ENCODE results near the gene ATP11A. TPM values are rescaled to one million over a fixed set of nuclear protein-coding genes. Genes with fewer than 3 reads are reported as not detected.

The ATP11A gene
- total RNA-seq, 1 donor from 2014 or later: 377 TPM

- Histone ChIP-seq H3K36me3 (no peaks in the 10 kb centered on the region), H3K9me3 (no peaks in the 10 kb centered on the region), H3K27ac (no peak overlapping the region), H3K4me3 (no peak overlapping the region), H3K4me1 (peaks cover 13% of the 10 kb centered on the region), H3K27me3 (no peaks in the 10 kb centered on the region)
- intact Hi-C loops (cut with DNase I): no loop called here
- no peak for DNase-seq
- no peak for ATAC-seq
- TF ChIP-seq, protein P1, sequence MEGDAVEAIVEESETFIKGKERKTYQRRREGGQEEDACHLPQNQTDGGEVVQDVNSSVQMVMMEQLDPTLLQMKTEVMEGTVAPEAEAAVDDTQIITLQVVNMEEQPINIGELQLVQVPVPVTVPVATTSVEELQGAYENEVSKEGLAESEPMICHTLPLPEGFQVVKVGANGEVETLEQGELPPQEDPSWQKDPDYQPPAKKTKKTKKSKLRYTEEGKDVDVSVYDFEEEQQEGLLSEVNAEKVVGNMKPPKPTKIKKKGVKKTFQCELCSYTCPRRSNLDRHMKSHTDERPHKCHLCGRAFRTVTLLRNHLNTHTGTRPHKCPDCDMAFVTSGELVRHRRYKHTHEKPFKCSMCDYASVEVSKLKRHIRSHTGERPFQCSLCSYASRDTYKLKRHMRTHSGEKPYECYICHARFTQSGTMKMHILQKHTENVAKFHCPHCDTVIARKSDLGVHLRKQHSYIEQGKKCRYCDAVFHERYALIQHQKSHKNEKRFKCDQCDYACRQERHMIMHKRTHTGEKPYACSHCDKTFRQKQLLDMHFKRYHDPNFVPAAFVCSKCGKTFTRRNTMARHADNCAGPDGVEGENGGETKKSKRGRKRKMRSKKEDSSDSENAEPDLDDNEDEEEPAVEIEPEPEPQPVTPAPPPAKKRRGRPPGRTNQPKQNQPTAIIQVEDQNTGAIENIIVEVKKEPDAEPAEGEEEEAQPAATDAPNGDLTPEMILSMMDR (IDR thresholded peaks at IDR 0.05): no peak
Observed at GRCh38 chr13:112733112-112733511, 43.3 kb downstream of the ATP11A start.

GRCh38 chr13:112733661-112734379 lies 44.0 kb downstream of the ATP11A start:
- TF ChIP-seq, protein P1 (IDR thresholded peaks at IDR 0.05): no peak
- peak; percentile 15 for ATAC-seq
- no peaks in the 10 kb centered on the region for H3K36me3 ChIP-seq
- H3K27me3 ChIP-seq: no peaks in the 10 kb centered on the region
- H3K4me1 ChIP-seq: peaks cover 13% of the 10 kb centered on the region
- H3K9me3 ChIP-seq: no peaks in the 10 kb centered on the region
- peak; percentile 48 for DNase-seq
- no peak overlapping the region for H3K27ac ChIP-seq
- H3K4me3 ChIP-seq: no peak overlapping the region
- intact Hi-C loops (cut with DNase I): no loop called here

DNA sequence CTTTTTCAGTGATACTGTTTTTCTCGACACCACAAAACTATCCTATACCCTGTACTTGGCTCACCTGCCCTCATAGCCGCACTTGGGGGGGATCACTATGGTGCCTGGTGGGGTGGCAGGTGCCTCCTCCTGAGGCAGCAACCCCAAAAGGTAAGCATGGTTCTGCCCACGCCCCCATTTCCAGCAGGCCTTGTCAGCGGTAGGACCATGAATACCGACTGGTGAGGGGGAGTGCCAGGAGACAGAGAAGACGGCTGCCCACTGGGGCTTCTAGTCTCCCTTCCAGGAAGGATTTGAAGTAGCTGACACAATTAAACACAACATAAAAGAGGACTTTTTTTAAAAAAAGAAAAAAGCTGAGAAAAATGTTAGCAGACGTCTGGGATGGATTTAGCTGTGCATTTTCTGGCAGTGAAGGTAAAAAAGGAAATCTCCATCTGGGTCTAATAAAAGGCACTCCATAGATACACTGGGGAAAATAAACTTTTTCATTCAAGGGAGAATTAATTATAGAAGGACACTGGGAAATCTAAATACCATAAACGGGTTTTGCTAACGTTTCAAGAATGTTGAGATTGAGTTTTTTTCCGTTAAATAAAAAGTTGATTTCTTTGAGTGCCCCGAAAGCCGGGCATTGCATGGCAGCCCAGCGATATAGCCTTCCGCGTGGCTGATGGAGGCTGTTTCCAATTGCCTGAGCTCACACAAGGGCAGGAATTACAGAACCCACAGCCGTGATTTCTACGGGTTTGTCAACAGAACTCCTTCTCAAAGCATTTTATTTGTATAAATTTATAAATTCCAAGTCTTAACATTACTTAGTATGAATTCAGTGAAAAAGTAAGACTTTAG lies 45.1 kb downstream of the ATP11A start:
- intact Hi-C loops (cut with DNase I): no loop called here
- peaks cover 13% of the 10 kb centered on the region for H3K4me1 ChIP-seq
- no peaks in the 10 kb centered on the region for H3K27me3 ChIP-seq
- H3K27ac ChIP-seq: no peak overlapping the region
- no peak for ATAC-seq
- no peak overlapping the region for H3K4me3 ChIP-seq
- no peaks in the 10 kb centered on the region for H3K36me3 ChIP-seq
- peak; percentile 35 for DNase-seq
- H3K9me3 ChIP-seq: no peaks in the 10 kb centered on the region
- TF ChIP-seq, protein P1 (IDR thresholded peaks at IDR 0.05): no peak

GRCh38 chr13:112735791-112736190 lies 46.0 kb downstream of the ATP11A start:
- DNase-seq: peak; percentile 58
- H3K9me3 ChIP-seq: no peaks in the 10 kb centered on the region
- H3K36me3 ChIP-seq: no peaks in the 10 kb centered on the region
- ATAC-seq: no peak
- no peak overlapping the region for H3K4me3 ChIP-seq
- peaks cover 21% of the 10 kb centered on the region for H3K4me1 ChIP-seq
- TF ChIP-seq, protein P1 (IDR thresholded peaks at IDR 0.05): no peak
- intact Hi-C loops (cut with DNase I): no loop called here
- H3K27me3 ChIP-seq: no peaks in the 10 kb centered on the region
- H3K27ac ChIP-seq: no peak overlapping the region

DNA sequence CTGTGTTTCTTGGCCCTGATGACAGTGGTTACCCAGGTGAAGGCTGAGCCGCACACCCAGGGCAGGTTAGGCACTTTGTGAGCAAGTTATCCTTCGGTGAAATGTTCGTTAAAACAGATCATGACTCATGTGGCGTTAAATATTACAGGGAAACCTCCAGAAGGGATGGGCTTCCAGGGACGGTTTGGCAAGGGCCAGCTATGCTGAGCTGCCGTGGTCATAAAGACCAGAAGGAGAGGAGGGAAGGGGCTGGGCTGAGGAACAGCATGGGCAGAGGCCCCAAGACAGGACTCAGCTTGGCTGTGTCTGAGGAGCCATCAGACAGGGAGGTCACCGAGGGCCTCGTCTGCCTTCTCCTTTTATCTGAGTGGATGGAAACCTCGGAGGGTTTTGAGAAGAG lies 47.5 kb downstream of the ATP11A start:
- Histone ChIP-seq H3K9me3 (no peaks in the 10 kb centered on the region), H3K27ac (no peak overlapping the region), H3K27me3 (no peaks in the 10 kb centered on the region), H3K4me1 (peaks cover 26% of the 10 kb centered on the region), H3K36me3 (no peaks in the 10 kb centered on the region), H3K4me3 (no peak overlapping the region)
- intact Hi-C loops (cut with DNase I): no loop called here
- TF ChIP-seq, protein P1 (IDR thresholded peaks at IDR 0.05): no peak
- no peak for ATAC-seq
- DNase-seq: peak; percentile 26

Data from upper lobe of right lung (tissue), 1 donor.